Neural progenitor cell (in vitro differentiated cells): ENCODE results near the gene PRKAB2. TPM values are rescaled to one million over a fixed set of nuclear protein-coding genes. Genes with fewer than 3 reads are reported as not detected.
"Not testable (repeated sequence)": the region's sequence is repeated elsewhere in the genome, so short reads cannot be mapped to it uniquely, and the experiment has no call there.

Experiments
- DNase-seq: peaks from one replicate; pipeline ENCODE4 v3.0.0-alpha.2; 2016; ENCODE audit warnings: low spot score
- H2AFZ ChIP-seq: fragments of 200-600 bp; sonication (generic); replicated peaks from 2 replicates; pipeline ENCODE4 v1.6.1; 2016; ENCODE audit warnings: antibody characterized with exemption
- H3F3A ChIP-seq: fragments of 200-600 bp; sonication (generic); 2 replicates; pipeline ENCODE4 v1.6.1; 2016; ENCODE audit warnings: antibody characterized with exemption, low read depth
- H3K27ac ChIP-seq: fragments of 200-600 bp; sonication (generic); 2 replicates; pipeline ENCODE4 v1.5.1; 2016; ENCODE audit warnings: mild to moderate bottlenecking
- H3K27me3 ChIP-seq: fragments of 200-600 bp; sonication (generic); 2 replicates; pipeline ENCODE4 v1.6.1; 2016; ENCODE audit warnings: mild to moderate bottlenecking, moderate library complexity
- H3K36me3 ChIP-seq: fragments of 200-600 bp; sonication (generic); 2 replicates; pipeline ENCODE4 v1.5.1; 2016
- H3K4me1 ChIP-seq: fragments of 200-600 bp; sonication (generic); 2 replicates; pipeline ENCODE4 v1.6.1; 2016; ENCODE audit warnings: mixed run types
- H3K4me2 ChIP-seq: fragments of 200-600 bp; sonication (generic); 2 replicates; pipeline ENCODE4 v1.6.1; 2016
- H3K4me3 ChIP-seq: fragments of 200-600 bp; sonication (generic); 2 replicates; pipeline ENCODE4 v1.5.1; 2016
- H3K79me2 ChIP-seq: fragments of 200-600 bp; sonication (generic); 2 replicates; pipeline ENCODE4 v1.6.1; 2016; ENCODE audit warnings: low read depth
- H3K9ac ChIP-seq: fragments of 200-600 bp; sonication (generic); 2 replicates; pipeline ENCODE4 v1.6.1; 2016
- H3K9me3 ChIP-seq: fragments of 200-600 bp; sonication (generic); 2 replicates; pipeline ENCODE4 v1.5.1; 2016; ENCODE audit warnings: low read depth
- H4K20me1 ChIP-seq: fragments of 200-600 bp; sonication (generic); 2 replicates; pipeline ENCODE4 v1.6.1; 2016; ENCODE audit warnings: low read depth
- H3K27ac Mint-ChIP-seq: 3 replicates; pipeline ENCODE4 v1.8.0; 2021; ENCODE audit warnings: mixed read lengths
- H3K27me3 Mint-ChIP-seq: 2 replicates; pipeline ENCODE4 v1.8.0; 2022; ENCODE audit warnings: low read depth, mild to moderate bottlenecking, inconsistent platforms, moderate library complexity, mixed read lengths; ENCODE audit not compliant: insufficient read depth
- H3K36me3 Mint-ChIP-seq: 3 replicates; pipeline ENCODE4 v1.8.0; 2021; ENCODE audit warnings: mixed read lengths
- H3K4me1 Mint-ChIP-seq: 3 replicates; pipeline ENCODE4 v1.8.0; 2021; ENCODE audit warnings: mixed read lengths
- H3K4me3 Mint-ChIP-seq: 3 replicates; pipeline ENCODE4 v1.8.0; 2021; ENCODE audit warnings: mild to moderate bottlenecking, moderate library complexity, mixed read lengths
- H3K9me3 Mint-ChIP-seq: 3 replicates; pipeline ENCODE4 v1.8.0; 2020; ENCODE audit warnings: mixed read lengths
- CTCF ChIP-seq: fragments of 200-600 bp; sonication (generic); IDR thresholded peaks from 2 replicates; pipeline ENCODE4 v1.5.1; 2017; ENCODE audit warnings: antibody characterized with exemption, mild to moderate bottlenecking
- EZH2 ChIP-seq: fragments of 200-600 bp; sonication (generic); IDR thresholded peaks from 2 replicates; pipeline ENCODE4 v1.6.1; 2017; ENCODE audit warnings: antibody characterized with exemption, mild to moderate bottlenecking, moderate library complexity
- EZH2phosphoT487 ChIP-seq: fragments of 200-600 bp; sonication (generic); IDR thresholded peaks from 2 replicates; pipeline ENCODE4 v1.6.1; 2017; ENCODE audit warnings: antibody characterized with exemption
- total RNA-seq: library from RNA; depleted of rRNA; stranded (reverse); fragments of >200 nt; gene quantifications from 2 replicates; pipeline ENCODE4 v1.2.3, GENCODE V29; 2015; ENCODE audit warnings: low replicate concordance

Gene PRKAB2
- total RNA-seq, 1 donor from 2014 or later = 42.8 TPM

DNA sequence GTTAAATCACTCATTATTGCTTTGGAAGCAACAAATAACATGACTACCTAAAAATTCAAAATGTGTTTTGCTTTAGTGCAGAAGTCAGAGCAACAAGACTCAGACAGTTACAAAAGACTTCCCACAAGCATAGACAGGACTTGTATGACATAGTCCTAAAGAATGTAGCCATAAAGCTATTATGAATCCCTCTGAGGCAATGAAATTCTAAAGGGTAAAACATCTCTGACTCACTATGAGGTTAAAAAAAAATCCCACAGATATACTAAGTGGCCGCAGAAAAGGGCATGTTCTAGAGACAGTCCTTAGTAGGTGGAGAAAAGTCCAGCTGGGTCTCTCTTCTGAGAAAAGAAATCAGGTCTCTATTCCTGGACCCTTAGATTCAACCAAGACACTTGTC is 4.9 kb downstream of the PRKAB2 start:
- Mint-ChIP-seq H3K4me1 (peaks cover 15% of the 10 kb centered on the region), H3K27ac (no peak overlapping the region), H3K9me3 (peaks cover 2% of the 10 kb centered on the region), H3K4me3 (no peak overlapping the region), H3K36me3 (peaks cover 21% of the 10 kb centered on the region), H3K27me3 (peaks cover 7% of the 10 kb centered on the region)
- TF ChIP-seq EZH2 (no peak), CTCF (no peak)
- H3K4me2 ChIP-seq = no peak overlapping the region
- H3K27me3 ChIP-seq = no peaks in the 10 kb centered on the region
- peaks cover 21% of the 10 kb centered on the region for H3K4me1 ChIP-seq
- H3K79me2 ChIP-seq = peaks cover 56% of the 10 kb centered on the region
- H4K20me1 ChIP-seq = peaks cover 4% of the 10 kb centered on the region
- no peak overlapping the region for H3K9ac ChIP-seq
- H3K36me3 ChIP-seq = peaks cover 3% of the 10 kb centered on the region
- no peaks in the 10 kb centered on the region for H3K9me3 ChIP-seq
- H3K4me3 ChIP-seq = no peak overlapping the region
- no peak for DNase-seq
- peaks cover 8% of the 10 kb centered on the region for H3F3A ChIP-seq
- H2AFZ ChIP-seq = no peak overlapping the region
- H3K27ac ChIP-seq = no peak overlapping the region

GRCh38 chr1:147163019-147163418 is 9.3 kb downstream of the PRKAB2 start:
- no peaks in the 10 kb centered on the region for H3K4me1 ChIP-seq
- H3K9me3 Mint-ChIP-seq = no peaks in the 10 kb centered on the region
- H3K4me2 ChIP-seq = no peak overlapping the region
- no peak for DNase-seq
- H4K20me1 ChIP-seq = no peaks in the 10 kb centered on the region
- H3K9ac ChIP-seq = no peak overlapping the region
- H3K27me3 Mint-ChIP-seq = no peaks in the 10 kb centered on the region
- H2AFZ ChIP-seq = no peak overlapping the region
- peaks cover 41% of the 10 kb centered on the region for H3K36me3 Mint-ChIP-seq
- no peak for TF ChIP-seq CTCF
- TF ChIP-seq EZH2 = no peak
- no peak for TF ChIP-seq EZH2phosphoT487
- H3K4me3 ChIP-seq = no peak overlapping the region
- peaks cover 8% of the 10 kb centered on the region for H3K36me3 ChIP-seq
- no peaks in the 10 kb centered on the region for H3K27me3 ChIP-seq
- H3K79me2 ChIP-seq = peaks cover 17% of the 10 kb centered on the region
- no peaks in the 10 kb centered on the region for H3K9me3 ChIP-seq
- no peaks in the 10 kb centered on the region for H3F3A ChIP-seq
- H3K27ac Mint-ChIP-seq = no peak overlapping the region
- H3K4me3 Mint-ChIP-seq = no peak overlapping the region
- H3K27ac ChIP-seq = no peak overlapping the region
- no peaks in the 10 kb centered on the region for H3K4me1 Mint-ChIP-seq

DNA sequence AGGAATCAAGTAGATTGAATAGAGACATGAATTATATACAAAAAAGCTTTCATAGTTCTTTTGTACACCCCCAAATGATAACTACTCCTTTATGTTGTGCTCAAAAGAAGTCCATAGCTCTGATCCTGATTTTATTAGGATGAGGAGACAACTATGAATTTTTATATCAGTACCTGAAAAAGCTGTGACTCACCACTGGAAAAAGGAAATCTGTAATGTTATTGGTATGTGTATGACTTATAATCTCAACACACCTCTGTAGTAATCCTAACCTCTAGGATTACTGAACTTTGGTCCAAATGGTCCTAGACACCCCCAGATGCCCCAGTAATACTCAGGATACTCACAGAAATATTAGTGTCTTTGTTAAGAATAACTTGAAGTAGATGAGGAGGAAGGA is 10.2 kb downstream of the PRKAB2 start:
- DNase-seq = no peak
- H3K27me3 Mint-ChIP-seq = peaks cover 1% of the 10 kb centered on the region
- H3K4me1 ChIP-seq = no peaks in the 10 kb centered on the region
- H3K79me2 ChIP-seq = peaks cover 8% of the 10 kb centered on the region
- H3K36me3 Mint-ChIP-seq = peaks cover 50% of the 10 kb centered on the region
- no peaks in the 10 kb centered on the region for H3K9me3 ChIP-seq
- H2AFZ ChIP-seq = no peak overlapping the region
- H3K9ac ChIP-seq = no peak overlapping the region
- H3K27ac ChIP-seq = no peak overlapping the region
- no peak for TF ChIP-seq EZH2phosphoT487
- TF ChIP-seq EZH2 = no peak
- no peak for TF ChIP-seq CTCF
- H3K4me2 ChIP-seq = no peak overlapping the region
- peaks cover 11% of the 10 kb centered on the region for H3K36me3 ChIP-seq
- no peaks in the 10 kb centered on the region for H3K27me3 ChIP-seq
- H3F3A ChIP-seq = no peaks in the 10 kb centered on the region
- no peak overlapping the region for H3K4me3 ChIP-seq
- no peaks in the 10 kb centered on the region for H4K20me1 ChIP-seq
- H3K27ac Mint-ChIP-seq = no peak overlapping the region
- no peak overlapping the region for H3K4me3 Mint-ChIP-seq
- no peaks in the 10 kb centered on the region for H3K4me1 Mint-ChIP-seq
- H3K9me3 Mint-ChIP-seq = no peaks in the 10 kb centered on the region

DNA sequence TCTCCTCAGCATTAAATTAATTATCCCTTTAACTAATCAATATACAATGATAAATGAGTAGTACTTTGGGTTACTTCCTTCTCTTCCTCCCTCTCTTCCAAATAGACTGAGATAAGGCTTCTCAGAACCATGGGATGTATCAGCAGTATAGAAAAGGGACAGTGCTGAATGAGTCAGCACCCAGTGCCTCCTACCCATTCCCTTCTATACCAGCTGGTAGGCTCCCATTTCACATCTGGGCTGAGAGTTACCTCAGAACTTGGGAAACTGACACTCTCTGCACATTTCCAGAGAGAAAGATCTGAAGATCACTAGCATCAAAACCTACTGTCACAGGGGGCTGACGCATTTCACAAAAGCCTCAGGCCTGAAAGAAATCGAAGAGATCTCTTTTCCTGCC is 15.2 kb downstream of the PRKAB2 start:
- not testable (repeated sequence) for DNase-seq, H3K9me3 Mint-ChIP-seq, H3K79me2 ChIP-seq, H3K9me3 ChIP-seq, H3K4me3 ChIP-seq, H4K20me1 ChIP-seq, H3K4me1 Mint-ChIP-seq, H3K27me3 Mint-ChIP-seq, H2AFZ ChIP-seq, H3K27ac Mint-ChIP-seq, H3K4me1 ChIP-seq, H3K36me3 ChIP-seq, H3K4me2 ChIP-seq, H3K27ac ChIP-seq, H3F3A ChIP-seq, H3K9ac ChIP-seq, H3K4me3 Mint-ChIP-seq
- H3K27me3 ChIP-seq = peaks cover 19% of the 10 kb centered on the region
- H3K36me3 Mint-ChIP-seq = peaks cover 38% of the 10 kb centered on the region
